Brain microvascular endothelial cell (primary cell): ENCODE results near the gene METAP1.
"Not testable (repeated sequence)": the region's sequence is repeated elsewhere in the genome, so short reads cannot be mapped to it uniquely, and the experiment has no call there.

Experiments used
- DNase-seq: peaks from one replicate; pipeline ENCODE4 v3.0.0-alpha.2; 2020
- H3K27ac ChIP-seq: fragments of 250-450 bp; sonication (Bioruptor Pico); 2 replicates; pipeline ENCODE4 v1.5.1; 2020; ENCODE audit warnings: mild to moderate bottlenecking, moderate library complexity
- H3K27me3 ChIP-seq: fragments of 250-450 bp; sonication (Bioruptor Pico); replicated peaks from 2 replicates; pipeline ENCODE4 v1.5.1; 2020; ENCODE audit warnings: mild to moderate bottlenecking
- H3K36me3 ChIP-seq: fragments of 250-450 bp; sonication (Bioruptor Pico); replicated peaks from 2 replicates; pipeline ENCODE4 v1.5.1; 2020; ENCODE audit warnings: mild to moderate bottlenecking
- H3K4me3 ChIP-seq: 2 replicates; pipeline ENCODE4 v1.5.1; 2011; ENCODE audit warnings: low read depth, mild to moderate bottlenecking, control low read depth, low read length, moderate library complexity
- CTCF ChIP-seq: IDR thresholded peaks from 2 replicates; pipeline ENCODE4 v1.5.1; 2011; ENCODE audit warnings: low read depth, mild to moderate bottlenecking, moderate library complexity, low read length, control low read depth, inconsistent platforms; ENCODE audit errors: missing control alignments
- in situ Hi-C: cut with HindIII; loops from 2 replicates; pipeline ENCODE4 v1.10.0; 2017; ENCODE audit warnings: low sequenced_read_pairs, low pct_ligation_motif_present

Gene METAP1

GRCh38 chr4:99022566-99022965, 27.0 kb downstream of the METAP1 start:
- in situ Hi-C loops, result no loop called here
- Histone ChIP-seq H3K4me3 (no peak overlapping the region), H3K27me3 (no peaks in the 10 kb centered on the region), H3K27ac (no peak overlapping the region), H3K36me3 (no peaks in the 10 kb centered on the region)
- DNase-seq, result no peak
- no peak for TF ChIP-seq CTCF

- H3K4me3 ChIP-seq, in situ Hi-C loops, H3K36me3 ChIP-seq, H3K27me3 ChIP-seq, H3K27ac ChIP-seq, DNase-seq: not testable (repeated sequence)
Observed at GRCh38 chr4:99023800-99024251, 28.3 kb downstream of the METAP1 start.

GRCh38 chr4:99024481-99025275, 29.2 kb downstream of the METAP1 start:
- Histone ChIP-seq H3K36me3 (no peaks in the 10 kb centered on the region), H3K27ac (no peak overlapping the region), H3K4me3 (no peak overlapping the region), H3K27me3 (no peaks in the 10 kb centered on the region)
- in situ Hi-C loops, result no loop called here
- DNase-seq, result no peak
- no peak for TF ChIP-seq CTCF

- no peak for TF ChIP-seq CTCF
- no peaks in the 10 kb centered on the region for H3K36me3 ChIP-seq
Observed at GRCh38 chr4:99025506-99025905, 30.0 kb downstream of the METAP1 start.

GRCh38 chr4:99027304-99027703, 31.8 kb downstream of the METAP1 start:
- Histone ChIP-seq H3K27ac (no peak overlapping the region), H3K27me3 (no peaks in the 10 kb centered on the region), H3K36me3 (no peaks in the 10 kb centered on the region), H3K4me3 (no peak overlapping the region)
- DNase-seq, result no peak
- TF ChIP-seq CTCF, result no peak
- in situ Hi-C loops, result no loop called here

More at GRCh38 chr4:99025506-99025905, 30.0 kb downstream of the METAP1 start:
- Histone ChIP-seq H3K4me3 (no peak overlapping the region), H3K27me3 (no peaks in the 10 kb centered on the region), H3K27ac (no peak overlapping the region)
- no peak for DNase-seq
- in situ Hi-C loops, result no loop called here

GRCh38 chr4:99028187-99028586, 32.7 kb downstream of the METAP1 start:
- Histone ChIP-seq H3K27me3 (no peaks in the 10 kb centered on the region), H3K36me3 (no peaks in the 10 kb centered on the region), H3K27ac (no peak overlapping the region), H3K4me3 (no peak overlapping the region)
- in situ Hi-C loops, result no loop called here
- no peak for DNase-seq
- no peak for TF ChIP-seq CTCF
